ENCODE measurements around the gene IRF2.
"Not testable (repeated sequence)": the region's sequence is repeated elsewhere in the genome, so short reads cannot be mapped to it uniquely, and the experiment has no call there.

Gene IRF2

GRCh38 chr4:184343502-184344177 is 130.7 kb downstream of the IRF2 start:
- peak; percentile 6 for DNase-seq

- DNase-seq: not testable (repeated sequence)
Measured at GRCh38 chr4:184342857-184343237, 131.5 kb downstream of the IRF2 start.

- no peak for DNase-seq
Measured at GRCh38 chr4:184342167-184342856, 132.0 kb downstream of the IRF2 start.

- not testable (repeated sequence) for DNase-seq
Measured at GRCh38 chr4:184339398-184340193, 134.8 kb downstream of the IRF2 start.

- DNase-seq: no peak
Measured at GRCh38 chr4:184337907-184338306, 136.4 kb downstream of the IRF2 start.
